Osteoblast (primary cell): Measurements from ENCODE around the gene PNMA8A. TPM values are rescaled to one million over a fixed set of nuclear protein-coding genes. Genes with fewer than 3 reads are reported as not detected.
A peak's percentile ranks its signal among the peaks of the same experiment; 100 is the strongest.

Experiments used
- DNase-seq: peaks from one replicate; pipeline ENCODE4 v3.0.0; 2011; ENCODE audit warnings: low spot score, mixed read lengths; ENCODE audit not compliant: insufficient read length; ENCODE audit errors: missing footprints
- H2AFZ ChIP-seq: 2 replicates; pipeline ENCODE4 v1.6.0; 2011; ENCODE audit warnings: mild to moderate bottlenecking, low read length
- H3K27ac ChIP-seq: 2 replicates; pipeline ENCODE4 v1.5.1; 2011; ENCODE audit warnings: mild to moderate bottlenecking, low read depth, low read length, moderate library complexity
- H3K27me3 ChIP-seq: 2 replicates; pipeline ENCODE4 v1.6.0; 2012; ENCODE audit warnings: mild to moderate bottlenecking, control low read depth, inconsistent platforms, low read length, moderate library complexity; ENCODE audit not compliant: insufficient read depth
- H3K36me3 ChIP-seq: 2 replicates; pipeline ENCODE4 v1.5.1; 2011; ENCODE audit warnings: mild to moderate bottlenecking, low read length, control low read depth, moderate library complexity; ENCODE audit not compliant: insufficient read depth
- H3K4me1 ChIP-seq: 2 replicates; pipeline ENCODE4 v1.5.1; 2011; ENCODE audit warnings: mild to moderate bottlenecking, low read length, control low read depth, moderate library complexity; ENCODE audit not compliant: insufficient read depth
- H3K4me2 ChIP-seq: 2 replicates; pipeline ENCODE4 v1.6.0; 2011; ENCODE audit warnings: mild to moderate bottlenecking, low read length; ENCODE audit not compliant: insufficient read depth
- H3K4me3 ChIP-seq: fragments of 200-600 bp; sonication (generic); 3 replicates; pipeline ENCODE4 v1.5.1; 2012; ENCODE audit warnings: mild to moderate bottlenecking, low read length, inconsistent platforms; ENCODE audit not compliant: insufficient read depth
- H3K79me2 ChIP-seq: 2 replicates; pipeline ENCODE4 v1.6.0; 2012; ENCODE audit warnings: mild to moderate bottlenecking, low read length, control low read depth, inconsistent platforms; ENCODE audit not compliant: insufficient read depth
- H3K9me3 ChIP-seq: 2 replicates; pipeline ENCODE4 v1.5.1; 2011; ENCODE audit warnings: low read depth, low read length, control low read depth
- H4K20me1 ChIP-seq: 2 replicates; pipeline ENCODE4 v1.6.0; 2012; ENCODE audit warnings: mild to moderate bottlenecking, low read length, control low read depth; ENCODE audit not compliant: insufficient read depth
- total RNA-seq: library from RNA; depleted of rRNA; stranded (reverse); fragments of >200 nt; gene quantifications from 2 replicates; pipeline ENCODE4 v1.2.3, GENCODE V29; 2012
- TF ChIP-seq, protein P1 (sequence below): IDR thresholded peaks from 2 replicates; pipeline ENCODE4 v1.5.1; 2011; ENCODE audit warnings: mild to moderate bottlenecking, low read depth, low read length, moderate library complexity; ENCODE audit errors: extremely low read depth

The PNMA8A gene
- total RNA-seq, 1 donor = 2.2 TPM

DNA sequence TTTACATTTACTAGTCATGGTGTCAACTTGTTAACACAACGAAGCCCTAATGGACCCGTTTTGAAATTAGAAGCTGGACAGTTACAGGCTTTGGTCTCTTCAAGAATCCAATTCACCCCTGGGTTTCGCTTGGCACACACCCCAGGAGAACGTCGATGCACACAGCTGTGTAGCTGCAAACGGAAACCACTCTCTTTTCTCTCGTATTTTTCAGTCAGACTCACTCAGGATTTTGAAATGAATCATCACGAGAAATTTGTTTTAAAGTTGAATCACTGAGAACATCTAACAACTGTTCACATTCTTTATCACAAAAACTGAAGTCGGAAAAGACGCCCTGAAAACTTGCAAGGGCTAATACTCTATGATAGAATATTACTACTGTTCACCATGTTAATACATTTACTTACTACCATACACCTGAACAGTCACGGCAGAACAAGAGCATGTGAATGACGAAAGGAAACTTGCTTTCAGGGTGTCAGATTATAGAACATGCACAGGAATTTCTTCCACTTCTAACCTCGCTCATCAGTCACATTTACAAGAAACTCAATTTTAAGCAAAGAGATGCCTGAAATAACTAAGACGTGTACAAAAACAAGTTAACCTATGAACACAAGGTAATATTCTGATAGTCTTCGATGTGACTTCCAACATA lies 4.7 kb downstream of the PNMA8A start:
- Histone ChIP-seq H3K9me3 (no peaks in the 10 kb centered on the region), H3K79me2 (no peaks in the 10 kb centered on the region), H2AFZ (peak overlapping the region; percentile 69), H3K4me3 (peak overlapping the region; percentile 56), H3K27ac (peak overlapping the region; percentile 83), H3K4me1 (peaks cover 24% of the 10 kb centered on the region), H3K4me2 (peak overlapping the region; percentile 87), H3K27me3 (no peaks in the 10 kb centered on the region), H4K20me1 (no peaks in the 10 kb centered on the region), H3K36me3 (no peaks in the 10 kb centered on the region)
- TF ChIP-seq, protein P1, sequence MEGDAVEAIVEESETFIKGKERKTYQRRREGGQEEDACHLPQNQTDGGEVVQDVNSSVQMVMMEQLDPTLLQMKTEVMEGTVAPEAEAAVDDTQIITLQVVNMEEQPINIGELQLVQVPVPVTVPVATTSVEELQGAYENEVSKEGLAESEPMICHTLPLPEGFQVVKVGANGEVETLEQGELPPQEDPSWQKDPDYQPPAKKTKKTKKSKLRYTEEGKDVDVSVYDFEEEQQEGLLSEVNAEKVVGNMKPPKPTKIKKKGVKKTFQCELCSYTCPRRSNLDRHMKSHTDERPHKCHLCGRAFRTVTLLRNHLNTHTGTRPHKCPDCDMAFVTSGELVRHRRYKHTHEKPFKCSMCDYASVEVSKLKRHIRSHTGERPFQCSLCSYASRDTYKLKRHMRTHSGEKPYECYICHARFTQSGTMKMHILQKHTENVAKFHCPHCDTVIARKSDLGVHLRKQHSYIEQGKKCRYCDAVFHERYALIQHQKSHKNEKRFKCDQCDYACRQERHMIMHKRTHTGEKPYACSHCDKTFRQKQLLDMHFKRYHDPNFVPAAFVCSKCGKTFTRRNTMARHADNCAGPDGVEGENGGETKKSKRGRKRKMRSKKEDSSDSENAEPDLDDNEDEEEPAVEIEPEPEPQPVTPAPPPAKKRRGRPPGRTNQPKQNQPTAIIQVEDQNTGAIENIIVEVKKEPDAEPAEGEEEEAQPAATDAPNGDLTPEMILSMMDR = no peak
- peak; percentile 96 for DNase-seq

DNA sequence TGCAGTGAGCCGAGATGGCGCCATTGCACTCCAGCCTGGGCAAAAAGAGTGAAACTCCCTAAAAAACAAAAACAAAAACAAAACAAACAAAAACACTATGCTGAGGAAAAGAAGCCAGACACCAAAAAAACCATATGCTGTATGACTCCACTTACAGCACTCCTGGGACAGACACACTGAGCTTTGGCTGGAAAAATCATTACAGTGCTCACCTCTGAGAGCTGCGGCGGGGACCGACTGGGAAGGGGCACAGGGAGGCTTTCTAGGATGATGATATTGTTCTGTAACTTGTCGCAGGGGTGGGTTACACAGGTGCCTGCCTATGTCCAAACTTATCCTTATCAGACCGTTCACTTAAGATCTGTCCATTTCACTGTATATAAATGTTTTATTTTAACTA lies 7.8 kb downstream of the PNMA8A start:
- TF ChIP-seq, protein P1 = no peak
- H2AFZ ChIP-seq = no peak overlapping the region
- no peaks in the 10 kb centered on the region for H4K20me1 ChIP-seq
- DNase-seq = peak; percentile 17
- no peak overlapping the region for H3K4me3 ChIP-seq
- H3K4me1 ChIP-seq = peaks cover 14% of the 10 kb centered on the region
- no peaks in the 10 kb centered on the region for H3K79me2 ChIP-seq
- H3K9me3 ChIP-seq = no peaks in the 10 kb centered on the region
- no peak overlapping the region for H3K4me2 ChIP-seq
- H3K27ac ChIP-seq = no peak overlapping the region
- H3K27me3 ChIP-seq = no peaks in the 10 kb centered on the region
- H3K36me3 ChIP-seq = no peaks in the 10 kb centered on the region

DNA sequence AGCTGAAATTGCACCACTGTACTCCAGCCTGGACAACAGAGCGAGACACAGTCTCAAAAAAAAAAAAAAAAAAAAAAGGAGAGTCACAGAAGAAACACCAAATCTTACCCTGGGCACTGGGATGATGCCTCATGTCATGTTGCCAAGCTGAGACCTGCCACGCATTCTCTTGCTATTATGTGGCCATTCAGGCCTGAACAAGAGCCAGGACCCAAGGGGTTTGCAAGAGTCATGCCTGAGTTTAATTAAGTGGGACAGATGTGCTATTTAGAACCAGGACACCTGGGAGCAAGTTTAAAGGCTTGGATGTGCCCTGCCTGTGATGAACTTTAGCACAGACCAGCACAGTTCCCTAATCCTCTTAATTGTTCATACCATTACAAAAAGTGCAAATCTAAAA lies 9.8 kb downstream of the PNMA8A start:
- TF ChIP-seq, protein P1 = no peak
- DNase-seq = no peak
- no peaks in the 10 kb centered on the region for H4K20me1 ChIP-seq

DNA sequence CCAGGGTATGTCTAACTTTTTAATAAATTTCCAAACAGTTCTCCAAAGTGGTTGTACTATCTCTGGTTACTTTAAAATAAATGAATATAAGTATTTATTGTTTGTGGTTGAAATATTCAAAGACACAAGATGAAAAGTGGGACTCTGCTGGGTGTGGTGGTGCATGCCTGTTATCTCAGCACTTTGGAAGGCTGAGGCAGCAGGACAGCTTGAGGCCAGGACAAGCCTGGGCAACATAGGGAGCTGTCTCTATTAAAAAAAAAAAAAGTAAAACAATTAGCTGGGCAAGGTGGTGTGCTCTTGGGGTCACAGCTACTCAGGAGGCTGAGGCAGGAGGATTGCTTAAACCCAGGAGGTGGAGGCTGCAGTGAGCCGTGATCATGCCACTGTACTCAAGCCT lies 10.4 kb downstream of the PNMA8A start:
- Histone ChIP-seq H3K79me2 (no peaks in the 10 kb centered on the region), H3K36me3 (no peaks in the 10 kb centered on the region), H4K20me1 (no peaks in the 10 kb centered on the region), H2AFZ (no peak overlapping the region), H3K4me2 (no peak overlapping the region), H3K27ac (no peak overlapping the region), H3K4me3 (no peak overlapping the region), H3K27me3 (no peaks in the 10 kb centered on the region), H3K9me3 (no peaks in the 10 kb centered on the region), H3K4me1 (peaks cover under 1% of the 10 kb centered on the region)
- TF ChIP-seq, protein P1 = no peak
- DNase-seq = no peak

More for the DNA sequence above, 9.8 kb downstream of the PNMA8A start:
- no peak overlapping the region for H3K4me3 ChIP-seq
- no peaks in the 10 kb centered on the region for H3K27me3 ChIP-seq
- H2AFZ ChIP-seq = no peak overlapping the region
- H3K36me3 ChIP-seq = no peaks in the 10 kb centered on the region
- H3K9me3 ChIP-seq = no peaks in the 10 kb centered on the region
- peaks cover 6% of the 10 kb centered on the region for H3K4me1 ChIP-seq
- no peak overlapping the region for H3K27ac ChIP-seq
- no peaks in the 10 kb centered on the region for H3K79me2 ChIP-seq
- H3K4me2 ChIP-seq = no peak overlapping the region
